B cell (primary cell): Measurements from ENCODE around the gene RNF220.

Experiments used
- EZH2 ChIP-seq: IDR thresholded peaks from 2 replicates; pipeline ENCODE4 v1.6.1; 2012; ENCODE audit warnings: borderline replicate concordance, low read depth, mild to moderate bottlenecking, moderate library complexity, low read length; ENCODE audit not compliant: insufficient read depth, poor library complexity, severe bottlenecking
- TF ChIP-seq, protein P1 (sequence below): fragments of 200-600 bp; IDR thresholded peaks from one replicate; pipeline ENCODE4 v1.8.0; 2022; ENCODE audit warnings: antibody characterized with exemption, mild to moderate bottlenecking

DNA sequence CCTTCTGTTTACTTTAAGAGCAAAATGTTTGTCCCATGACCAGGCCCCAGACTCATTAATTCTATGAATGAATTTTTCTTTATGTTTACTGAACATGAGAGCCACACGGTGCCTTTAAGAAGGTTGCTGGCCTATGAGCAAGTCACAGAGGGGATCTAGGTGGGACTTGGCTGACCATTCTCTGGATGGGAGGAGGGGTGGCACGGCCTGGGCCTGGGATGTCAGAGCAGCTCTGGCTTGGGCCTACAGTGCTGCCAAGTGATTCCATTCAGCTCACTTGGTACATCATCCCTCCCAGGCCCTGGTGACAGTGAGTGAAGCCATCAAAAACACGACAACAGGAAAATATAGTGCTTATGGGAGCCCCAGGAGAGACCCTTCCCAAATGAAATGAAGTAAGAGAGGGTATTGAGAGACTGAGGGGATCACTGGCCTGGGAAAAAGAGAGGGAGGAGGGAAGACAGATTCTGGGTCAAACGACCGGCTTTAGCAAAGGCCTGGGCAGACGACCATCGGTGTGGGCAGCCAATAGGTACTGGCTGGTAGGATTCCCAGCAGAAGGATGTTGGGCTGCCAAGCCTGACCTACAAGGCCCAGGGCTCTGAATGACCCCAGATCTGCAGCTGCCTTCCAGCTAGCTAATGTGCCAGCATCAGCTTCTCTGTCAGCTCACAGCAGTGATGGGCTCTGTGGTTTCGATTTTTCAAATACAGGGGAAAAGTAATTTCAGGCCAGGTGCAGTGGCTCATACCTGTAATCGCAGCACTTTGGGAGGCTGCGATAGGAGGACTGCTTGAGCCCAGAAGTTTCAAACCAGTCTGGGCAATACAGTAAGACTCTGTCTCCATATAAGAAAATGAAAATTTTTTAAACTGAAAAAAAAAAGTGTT, 265.9 kb downstream of the RNF220 start:
- TF ChIP-seq, protein P1, sequence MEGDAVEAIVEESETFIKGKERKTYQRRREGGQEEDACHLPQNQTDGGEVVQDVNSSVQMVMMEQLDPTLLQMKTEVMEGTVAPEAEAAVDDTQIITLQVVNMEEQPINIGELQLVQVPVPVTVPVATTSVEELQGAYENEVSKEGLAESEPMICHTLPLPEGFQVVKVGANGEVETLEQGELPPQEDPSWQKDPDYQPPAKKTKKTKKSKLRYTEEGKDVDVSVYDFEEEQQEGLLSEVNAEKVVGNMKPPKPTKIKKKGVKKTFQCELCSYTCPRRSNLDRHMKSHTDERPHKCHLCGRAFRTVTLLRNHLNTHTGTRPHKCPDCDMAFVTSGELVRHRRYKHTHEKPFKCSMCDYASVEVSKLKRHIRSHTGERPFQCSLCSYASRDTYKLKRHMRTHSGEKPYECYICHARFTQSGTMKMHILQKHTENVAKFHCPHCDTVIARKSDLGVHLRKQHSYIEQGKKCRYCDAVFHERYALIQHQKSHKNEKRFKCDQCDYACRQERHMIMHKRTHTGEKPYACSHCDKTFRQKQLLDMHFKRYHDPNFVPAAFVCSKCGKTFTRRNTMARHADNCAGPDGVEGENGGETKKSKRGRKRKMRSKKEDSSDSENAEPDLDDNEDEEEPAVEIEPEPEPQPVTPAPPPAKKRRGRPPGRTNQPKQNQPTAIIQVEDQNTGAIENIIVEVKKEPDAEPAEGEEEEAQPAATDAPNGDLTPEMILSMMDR: no peak
- no peak for TF ChIP-seq EZH2
